NOMO-1 treated with DMSO at 0.1 percent for 48 hours (cell line): ENCODE measurements around the gene GINS3.
"Not testable (repeated sequence)": the region's sequence is repeated elsewhere in the genome, so short reads cannot be mapped to it uniquely, and the experiment has no call there.

Experiments used
- DNase-seq: peaks from one replicate; lab custom pipeline; 2025; ENCODE audit not compliant: unreplicated experiment; lab: John Stamatoyannopoulos, UW

GINS3 gene

GRCh38 chr16:58385218-58385773, 7.0 kb upstream of the GINS3 start:
- DNase-seq = no peak

GRCh38 chr16:58389724-58390123, 2.5 kb upstream of the GINS3 start:
- no peak for DNase-seq

GRCh38 chr16:58393138-58393504, 850 bp downstream of the GINS3 start:
- DNase-seq = no peak

GRCh38 chr16:58396897-58397296, 4.6 kb downstream of the GINS3 start:
- not testable (repeated sequence) for DNase-seq

GRCh38 chr16:58399718-58400633, 7.7 kb downstream of the GINS3 start:
- DNase-seq = no peak

- DNase-seq = not testable (repeated sequence)
Measured at GRCh38 chr16:58401305-58401704, 9.0 kb downstream of the GINS3 start.

- DNase-seq = no peak
Measured at GRCh38 chr16:58402796-58403195, 10.5 kb downstream of the GINS3 start.

GRCh38 chr16:58409316-58409973, 17.2 kb downstream of the GINS3 start:
- no peak for DNase-seq

- no peak for DNase-seq
Measured at GRCh38 chr16:58411336-58411735, 19.1 kb downstream of the GINS3 start.

- peak; percentile 19 for DNase-seq
Measured at GRCh38 chr16:58411736-58412614, 19.7 kb downstream of the GINS3 start.

GRCh38 chr16:58412615-58412970, 20.3 kb downstream of the GINS3 start:
- DNase-seq = not testable (repeated sequence)

GRCh38 chr16:58413359-58413758, 21.1 kb downstream of the GINS3 start:
- no peak for DNase-seq

GRCh38 chr16:58415003-58415402, 22.7 kb downstream of the GINS3 start:
- DNase-seq = no peak

GRCh38 chr16:58415961-58416360, 23.7 kb downstream of the GINS3 start:
- not testable (repeated sequence) for DNase-seq

- DNase-seq = no peak
Measured at GRCh38 chr16:58417035-58417434, 24.8 kb downstream of the GINS3 start.

GRCh38 chr16:58417600-58417999, 25.3 kb downstream of the GINS3 start:
- no peak for DNase-seq

- no peak for DNase-seq
Measured at GRCh38 chr16:58418026-58418425, 25.8 kb downstream of the GINS3 start.

- DNase-seq = no peak
Measured at GRCh38 chr16:58418601-58419000, 26.3 kb downstream of the GINS3 start.

- DNase-seq = no peak
Measured at GRCh38 chr16:58419241-58419990, 27.1 kb downstream of the GINS3 start.

- no peak for DNase-seq
Measured at GRCh38 chr16:58421059-58421458, 28.8 kb downstream of the GINS3 start.
